Naive B cell (primary cell): Measurements from ENCODE around the gene ATP5ME. TPM values are rescaled to one million over a fixed set of nuclear protein-coding genes. Genes with fewer than 3 reads are reported as not detected.
"Not testable (repeated sequence)": the region's sequence is repeated elsewhere in the genome, so short reads cannot be mapped to it uniquely, and the experiment has no call there.

ENCODE experiments used
- ATAC-seq, 2 donors: fragments of 150-1000 bp; cut with Tn5 transposase; 2 replicates each; pipeline ENCODE4 v1.10.0; 2021; ENCODE audit warnings: low read depth in 2 of 2, mild to moderate bottlenecking in 2 of 2, moderate library complexity in 2 of 2
- DNase-seq: peaks from one replicate; pipeline ENCODE4 v3.0.0; 2022
- H3K27ac Mint-ChIP-seq, 6 donors: one replicate each; pipeline ENCODE4 v1.8.0; 2020 to 2022; ENCODE audit warnings: mild to moderate bottlenecking in 6 of 6, mixed read lengths in 6 of 6, moderate library complexity in 5 of 6, inconsistent platforms in 2 of 6
- H3K27me3 Mint-ChIP-seq, 3 donors: one replicate each; pipeline ENCODE4 v1.8.0; 2021 to 2022; ENCODE audit warnings: mixed read lengths in 3 of 3, mild to moderate bottlenecking in 1 of 3
- H3K36me3 Mint-ChIP-seq, 2 donors: one replicate each; pipeline ENCODE4 v1.8.0; 2020 to 2022; ENCODE audit warnings: mixed read lengths in 2 of 2, inconsistent platforms in 1 of 2, mild to moderate bottlenecking in 1 of 2
- H3K4me1 Mint-ChIP-seq, 3 donors: one replicate each; pipeline ENCODE4 v1.8.0; 2020 to 2022; ENCODE audit warnings: mixed read lengths in 3 of 3, inconsistent platforms in 1 of 3, mild to moderate bottlenecking in 1 of 3, moderate library complexity in 1 of 3
- H3K4me3 Mint-ChIP-seq, 8 donors: one replicate each; pipeline ENCODE4 v1.8.0; 2020 to 2022; ENCODE audit warnings: mild to moderate bottlenecking in 8 of 8, mixed read lengths in 8 of 8, moderate library complexity in 8 of 8, inconsistent platforms in 2 of 8
- H3K9me3 Mint-ChIP-seq, 7 donors: one replicate each; pipeline ENCODE4 v1.8.0; 2020 to 2022; ENCODE audit warnings: mixed read lengths in 7 of 7, mild to moderate bottlenecking in 5 of 7, inconsistent platforms in 2 of 7, moderate library complexity in 1 of 7
- polyA plus RNA-seq, 6 donors: library from polyadenylated mRNA; unstranded; fragments of 300-500 nt; fragmentation: Illumina TruSeq; gene quantifications; one replicate each; pipeline ENCODE4 v1.2.3, GENCODE V29; 2021; ENCODE audit warnings: low read depth in 6 of 6

ATP5ME gene
- polyA plus RNA-seq, 6 donors from 2014 or later = 320 to 459 (median 358) TPM

DNA sequence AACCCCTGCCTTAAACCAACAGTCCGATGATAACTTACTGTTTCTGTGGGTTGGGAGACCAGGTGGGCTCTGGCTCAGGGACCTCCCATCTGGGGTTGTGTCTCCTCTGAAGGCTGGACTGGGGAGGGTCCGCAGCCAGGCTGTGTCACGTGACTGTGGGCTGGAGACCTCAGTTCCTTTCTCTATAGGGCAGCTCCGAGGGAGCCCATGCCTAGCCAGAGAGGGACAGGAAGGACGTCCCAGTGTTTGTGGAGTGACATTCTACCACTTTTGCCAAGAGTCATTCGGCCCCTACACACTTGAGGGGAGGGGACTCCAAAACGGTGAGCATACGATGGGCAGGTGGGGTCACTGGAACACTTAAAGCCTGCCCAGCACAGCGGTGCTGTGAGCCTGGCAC lies 36.0 kb upstream of the ATP5ME start:
- ATAC-seq (no peak), DNase-seq (no peak)
- no peaks in the 10 kb centered on the region for H3K27me3 Mint-ChIP-seq
- no peaks in the 10 kb centered on the region for H3K36me3 Mint-ChIP-seq
- peak overlapping the region in 4 of 8 donors; percentile 34 to 76 (median 64) for H3K4me3 Mint-ChIP-seq
- peaks cover 30 to 55% (median 36%) of the 10 kb centered on the region in 3 donors for H3K4me1 Mint-ChIP-seq
- H3K9me3 Mint-ChIP-seq = no peaks in the 10 kb centered on the region
- no peak overlapping the region for H3K27ac Mint-ChIP-seq

DNA sequence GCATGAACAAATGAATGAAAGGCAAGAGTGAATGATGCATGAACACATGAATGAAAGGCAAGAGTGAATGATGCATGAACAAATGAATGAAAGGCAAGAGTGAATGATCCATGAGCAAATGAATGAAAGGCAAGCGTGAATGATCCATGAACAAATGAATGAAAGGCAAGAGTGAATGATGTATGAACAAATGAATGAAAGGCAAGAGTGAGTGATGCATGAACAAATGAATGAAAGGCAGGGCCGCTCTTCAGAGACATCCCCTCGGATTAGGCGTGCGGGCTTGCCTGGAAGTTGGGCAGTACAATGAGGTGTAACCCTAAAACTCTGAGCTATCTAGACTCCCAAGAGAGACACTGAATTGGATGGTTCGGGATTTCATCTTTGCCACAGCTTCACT lies 35.3 kb upstream of the ATP5ME start:
- H3K4me3 Mint-ChIP-seq = peak overlapping the region in 3 of 8 donors; percentile 66 to 80 (median 74)

DNA sequence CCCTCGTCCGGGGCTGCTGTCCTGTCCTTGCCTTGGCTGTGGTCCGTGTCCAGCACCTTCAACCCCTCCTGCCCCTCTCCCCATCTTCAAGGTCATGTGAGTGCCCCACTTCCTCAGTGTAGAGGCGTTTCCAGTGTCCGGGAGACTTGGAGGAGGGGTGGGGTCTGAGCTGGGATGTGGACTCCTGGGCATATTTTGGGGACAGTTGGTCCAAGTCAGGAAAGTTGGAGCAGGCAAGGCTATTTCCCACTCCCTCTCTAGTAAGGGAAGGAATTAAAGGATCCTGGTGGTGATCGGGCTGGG lies 34.5 kb upstream of the ATP5ME start:
- Mint-ChIP-seq H3K27ac (no peak overlapping the region), H3K4me1 (peaks cover 26 to 48% (median 33%) of the 10 kb centered on the region in 3 donors), H3K27me3 (no peaks in the 10 kb centered on the region), H3K36me3 (no peaks in the 10 kb centered on the region), H3K4me3 (peak overlapping the region in 1 of 8 donors; percentile 68), H3K9me3 (no peaks in the 10 kb centered on the region)
- no peak for ATAC-seq
- no peak for DNase-seq

More for the DNA sequence above, 35.3 kb upstream of the ATP5ME start:
- DNase-seq (no peak), ATAC-seq (no peak)
- Mint-ChIP-seq H3K27ac (peak overlapping the region in 1 of 6 donors; percentile 8), H3K9me3 (no peaks in the 10 kb centered on the region), H3K27me3 (no peaks in the 10 kb centered on the region), H3K4me1 (peaks cover 27 to 50% (median 33%) of the 10 kb centered on the region in 3 donors), H3K36me3 (no peaks in the 10 kb centered on the region)

DNA sequence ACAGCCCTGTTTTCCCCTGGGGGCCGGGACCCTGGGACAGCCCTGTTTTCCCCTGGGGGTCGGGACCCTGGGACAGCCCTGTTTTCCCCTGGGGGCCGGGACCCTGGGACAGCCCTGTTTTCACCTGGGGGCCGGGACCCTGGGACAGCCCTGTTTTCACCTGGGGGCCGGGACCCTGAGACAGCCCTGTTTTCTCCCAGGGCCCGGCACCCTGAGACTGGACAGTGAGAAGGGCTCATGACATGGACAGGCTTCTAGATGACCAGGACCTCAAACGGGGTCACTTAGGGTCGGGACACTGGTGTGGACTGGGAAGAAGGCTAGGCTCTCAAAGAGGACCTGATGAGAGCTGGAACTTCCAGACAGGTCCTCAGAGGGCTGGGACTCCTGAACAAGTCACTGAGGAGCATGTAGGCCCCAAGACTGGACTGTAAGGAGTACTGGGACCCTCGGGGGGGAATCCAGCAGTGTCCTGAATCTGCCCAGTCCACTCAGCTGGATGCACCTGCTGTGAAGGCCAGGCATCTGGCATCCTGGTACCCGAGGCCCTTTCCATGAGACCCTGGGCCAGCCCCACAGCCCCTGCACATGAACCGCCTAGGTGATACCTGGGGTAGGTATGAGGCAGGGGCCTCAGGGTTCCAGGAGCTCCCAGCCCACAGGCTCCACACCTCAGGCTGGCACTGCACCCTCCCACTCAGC lies 34.0 kb upstream of the ATP5ME start:
- H3K9me3 Mint-ChIP-seq = no peaks in the 10 kb centered on the region
- H3K27ac Mint-ChIP-seq = peak overlapping the region in 2 of 6 donors; percentile 11 to 42
- H3K27me3 Mint-ChIP-seq = no peaks in the 10 kb centered on the region
- ATAC-seq (no peak), DNase-seq (no peak)
- H3K4me1 Mint-ChIP-seq = peaks cover 26 to 46% (median 30%) of the 10 kb centered on the region in 3 donors
- H3K4me3 Mint-ChIP-seq = peak overlapping the region in 5 of 8 donors; percentile 24 to 80 (median 40)
- H3K36me3 Mint-ChIP-seq = no peaks in the 10 kb centered on the region

DNA sequence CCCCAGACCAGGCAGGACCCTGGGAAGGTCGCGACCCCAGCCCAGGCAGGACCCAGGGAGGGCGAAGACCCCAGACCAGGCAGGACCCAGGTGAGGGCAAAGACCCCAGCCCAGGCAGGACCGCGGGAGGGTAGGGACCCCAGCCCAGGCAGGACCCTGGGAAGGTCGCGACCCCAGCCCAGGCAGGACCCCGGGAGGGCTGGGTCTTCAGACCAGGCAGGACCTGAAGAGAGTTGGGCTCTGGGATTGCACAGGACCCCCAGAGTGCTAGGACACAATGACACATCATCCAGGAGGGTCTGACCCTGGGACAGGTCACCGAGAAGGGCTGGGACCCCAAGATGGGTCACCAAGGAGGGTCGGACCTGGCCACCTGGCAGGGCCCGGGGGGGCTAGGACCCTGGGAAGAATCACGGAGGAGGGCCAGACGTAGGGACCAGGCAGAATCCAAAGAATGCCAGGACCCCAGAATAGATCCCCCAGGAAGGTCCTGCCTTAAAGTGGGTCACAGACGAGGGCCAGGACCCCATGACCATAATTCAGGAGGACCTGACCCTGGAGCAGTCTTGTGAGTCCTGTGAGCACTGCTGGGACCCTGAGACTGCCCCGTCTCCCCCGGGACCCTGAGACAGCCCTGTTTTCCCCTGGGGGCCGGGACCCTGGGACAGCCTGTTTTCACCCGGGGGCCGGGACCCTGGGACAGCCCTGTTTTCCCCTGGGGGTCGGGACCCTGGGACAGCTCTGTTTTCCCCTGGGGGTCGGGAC lies 32.9 kb upstream of the ATP5ME start:
- peaks cover 24 to 38% (median 26%) of the 10 kb centered on the region in 3 donors for H3K4me1 Mint-ChIP-seq
- ATAC-seq (no peak), DNase-seq (no peak)
- peak overlapping the region in 2 of 8 donors; percentile 24 to 51 for H3K4me3 Mint-ChIP-seq
- H3K9me3 Mint-ChIP-seq = no peaks in the 10 kb centered on the region
- peak overlapping the region in 1 of 6 donors; percentile 53 for H3K27ac Mint-ChIP-seq
- H3K27me3 Mint-ChIP-seq = no peaks in the 10 kb centered on the region
- no peaks in the 10 kb centered on the region for H3K36me3 Mint-ChIP-seq

DNA sequence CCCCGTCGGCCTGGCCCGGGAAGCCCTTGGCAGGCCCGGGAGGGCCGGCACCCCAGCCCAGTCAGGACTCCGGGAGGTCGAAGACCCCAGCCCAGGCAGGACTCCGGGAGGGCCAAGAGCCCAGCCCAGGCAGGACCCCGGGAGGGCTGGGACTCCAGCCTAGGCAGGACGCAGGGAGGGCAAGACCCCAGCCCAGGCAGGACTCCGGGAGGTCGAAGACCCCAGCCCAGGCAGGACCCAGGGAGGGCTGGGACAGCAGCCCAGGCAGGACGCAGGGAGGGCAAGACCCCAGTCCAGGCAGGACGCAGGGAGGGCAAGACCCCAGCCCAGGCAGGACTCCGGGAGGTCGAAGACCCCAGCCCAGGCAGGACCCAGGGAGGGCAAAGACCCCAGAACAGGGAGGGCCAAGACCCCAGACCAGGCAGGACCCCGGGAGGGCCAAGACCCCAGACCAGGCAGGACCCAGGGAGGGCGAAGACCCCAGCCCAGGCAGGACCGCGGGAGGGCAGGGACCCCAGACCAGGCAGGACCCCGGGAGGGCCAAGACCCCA lies 32.1 kb upstream of the ATP5ME start:
- Mint-ChIP-seq H3K4me1 (peaks cover 24 to 38% (median 26%) of the 10 kb centered on the region in 3 donors), H3K4me3 (peak overlapping the region in 1 of 8 donors; percentile 77)
- H3K36me3 Mint-ChIP-seq, H3K27ac Mint-ChIP-seq, DNase-seq, H3K27me3 Mint-ChIP-seq, ATAC-seq, H3K9me3 Mint-ChIP-seq: not testable (repeated sequence)

DNA sequence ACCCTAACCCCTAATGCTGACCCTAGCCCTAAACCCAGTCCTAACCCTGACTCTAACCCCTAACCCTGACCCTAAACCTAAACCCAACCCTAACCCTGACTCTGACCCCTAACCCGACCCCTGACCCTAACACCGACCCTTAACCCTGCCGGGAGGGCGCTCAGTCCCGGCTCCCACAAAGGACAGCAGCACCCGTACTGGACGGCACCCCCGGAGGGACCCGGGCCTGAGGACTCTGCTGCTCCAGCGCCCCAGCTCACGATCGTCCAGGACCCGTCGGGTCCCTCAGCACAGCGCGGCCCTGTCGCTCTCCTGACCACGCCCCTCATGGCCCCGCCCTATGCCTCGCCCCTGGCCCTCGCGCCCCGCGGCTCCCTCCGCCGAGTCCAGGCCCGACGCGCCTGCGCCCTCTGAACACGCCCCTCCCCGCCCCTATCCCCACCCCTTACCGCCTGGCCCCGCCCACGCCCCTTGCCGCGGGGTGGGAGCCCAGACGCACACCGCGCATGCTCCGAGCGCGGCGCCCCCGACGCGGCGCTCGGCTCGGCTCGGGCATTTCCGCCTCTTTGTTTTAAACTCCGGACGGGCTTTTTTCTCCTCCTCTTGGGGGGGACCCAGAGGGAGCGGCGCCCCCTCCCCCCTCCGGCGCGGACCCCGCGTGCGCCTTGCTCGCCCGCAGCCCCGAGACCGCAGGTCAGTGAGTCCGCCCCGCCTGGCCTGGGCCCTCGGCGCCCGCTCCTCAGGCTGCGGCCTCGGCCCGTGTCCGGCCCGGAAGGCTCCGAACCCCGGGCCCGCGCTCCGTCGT lies 31.4 kb upstream of the ATP5ME start, which contains the start of gene PCGF3:
Gene PCGF3 (plus strand): TSS at position 555 of the 805 bp plus-strand sequence. CDS start 27,849 bp downstream, outside the sequence.
- peak within 1 kb of the TSS in 4 of 6 donors; percentile 60 to 92 (median 82) for H3K27ac Mint-ChIP-seq
- H3K4me1 Mint-ChIP-seq = peaks cover 27 to 35% (median 31%) of the 10 kb centered on the region in 3 donors
- DNase-seq = peak; percentile 93
- peak within 1 kb of the TSS; percentile 77 to 89 (median 86) for H3K4me3 Mint-ChIP-seq
- H3K36me3 Mint-ChIP-seq = no peaks in the 10 kb centered on the region
- no peaks in the 10 kb centered on the region for H3K27me3 Mint-ChIP-seq
- peak; percentile 93 to 95 for ATAC-seq
- no peaks in the 10 kb centered on the region for H3K9me3 Mint-ChIP-seq

DNA sequence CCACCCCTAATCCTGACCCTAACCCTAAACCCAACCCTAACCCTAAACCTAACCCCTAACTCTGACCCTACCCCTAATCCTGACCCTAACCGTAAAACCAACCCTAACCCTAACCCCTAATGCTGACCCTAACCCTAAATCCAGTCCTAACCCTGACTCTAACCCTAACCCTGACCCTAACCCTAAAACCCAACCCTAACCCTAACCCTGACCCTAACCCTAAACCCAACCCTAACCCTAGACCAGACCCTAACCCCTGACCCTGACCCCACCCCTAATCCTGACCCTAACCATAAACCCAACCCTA lies 30.8 kb upstream of the ATP5ME start:
- peak overlapping the region in 2 of 6 donors; percentile 51 to 85 for H3K27ac Mint-ChIP-seq
- H3K9me3 Mint-ChIP-seq = no peaks in the 10 kb centered on the region
- ATAC-seq (no peak), DNase-seq (no peak)
- no peaks in the 10 kb centered on the region for H3K36me3 Mint-ChIP-seq
- H3K4me1 Mint-ChIP-seq = peaks cover 26 to 30% (median 27%) of the 10 kb centered on the region in 3 donors
- peak overlapping the region; percentile 77 to 89 (median 86) for H3K4me3 Mint-ChIP-seq
- H3K27me3 Mint-ChIP-seq = no peaks in the 10 kb centered on the region

DNA sequence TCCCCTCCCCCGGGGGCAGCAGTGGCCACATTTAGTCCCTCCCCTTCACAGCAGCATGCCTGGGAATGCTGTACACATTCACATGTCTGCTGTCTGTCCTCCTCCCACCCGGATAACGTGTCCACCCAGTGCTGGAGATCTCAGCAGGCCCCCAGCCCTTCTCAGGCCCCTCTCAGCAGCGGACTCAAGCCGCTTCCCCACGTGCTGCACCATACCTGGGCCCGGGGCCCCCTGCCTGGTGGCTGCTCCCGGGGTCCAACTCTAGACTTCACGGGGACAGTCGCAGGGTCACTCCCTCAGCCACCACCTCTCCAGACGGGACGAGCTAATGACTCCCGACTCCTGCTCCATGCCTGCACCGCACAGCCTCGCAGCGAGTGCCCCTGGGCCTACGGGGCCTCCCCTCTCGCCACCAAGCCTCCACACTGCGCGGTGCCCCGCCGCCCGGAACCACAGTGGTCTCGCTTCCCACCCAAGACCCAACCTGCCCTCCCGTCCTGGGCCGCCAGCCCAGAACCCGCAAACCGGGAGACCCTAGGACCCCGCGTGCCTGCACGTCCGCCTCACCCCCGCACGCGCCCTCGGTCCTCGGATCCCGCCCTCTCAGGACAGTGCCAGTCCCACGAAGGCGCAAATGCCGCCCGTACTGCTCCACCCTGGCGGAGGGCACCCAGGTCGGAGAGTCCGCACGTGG lies 30.3 kb upstream of the ATP5ME start:
- no peaks in the 10 kb centered on the region for H3K36me3 Mint-ChIP-seq
- peaks cover 0 to 2% (median 0%) of the 10 kb centered on the region in 3 donors for H3K27me3 Mint-ChIP-seq
- H3K4me1 Mint-ChIP-seq = peaks cover 24 to 32% (median 24%) of the 10 kb centered on the region in 3 donors
- H3K9me3 Mint-ChIP-seq = no peaks in the 10 kb centered on the region
- peak overlapping the region in 1 of 6 donors; percentile 51 for H3K27ac Mint-ChIP-seq
- DNase-seq = no peak
- H3K4me3 Mint-ChIP-seq = peak overlapping the region in 4 of 8 donors; percentile 30 to 86 (median 68)
- ATAC-seq = no peak

DNA sequence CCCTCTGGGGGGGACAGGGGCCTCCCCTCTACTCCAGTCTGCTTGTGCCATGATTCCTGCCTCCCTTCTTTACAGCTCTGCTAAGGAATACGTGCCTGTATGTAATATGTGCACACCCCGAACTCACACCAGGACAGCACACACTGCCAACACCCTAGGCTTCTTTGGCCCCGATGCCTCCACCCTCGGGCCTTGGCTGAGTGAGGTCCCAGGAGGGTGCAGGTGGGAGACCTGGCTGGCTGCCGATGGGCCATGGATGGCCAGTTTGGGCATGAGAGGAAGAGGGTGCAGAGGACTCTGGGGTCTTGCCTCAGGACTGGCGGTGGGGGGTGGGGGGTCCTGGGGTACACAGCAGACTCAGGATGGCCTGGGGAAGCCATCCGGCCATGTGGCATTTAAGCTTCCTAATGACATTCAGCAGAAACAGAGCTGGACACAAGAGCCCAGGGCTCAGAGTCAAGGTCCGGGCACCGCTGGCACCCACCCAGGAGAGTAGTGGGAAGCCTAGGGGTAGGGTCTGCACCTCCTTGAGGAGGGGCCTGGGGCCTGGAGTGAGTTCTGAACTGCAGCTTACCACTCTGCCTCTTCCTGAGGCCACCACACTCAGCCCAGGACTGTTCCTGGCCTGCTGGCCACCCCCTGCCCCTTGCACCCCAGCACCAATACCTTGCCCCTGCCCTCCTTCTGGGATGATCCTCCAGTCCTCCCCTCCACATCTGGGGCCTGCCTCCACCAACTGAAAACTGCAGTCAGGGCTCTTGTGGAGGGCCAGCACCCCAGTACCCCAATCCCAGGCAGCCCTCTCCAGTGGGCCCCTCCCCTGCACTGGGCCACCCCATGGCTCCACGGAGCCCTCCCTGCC lies 29.5 kb upstream of the ATP5ME start:
- H3K27ac Mint-ChIP-seq = no peak overlapping the region
- ATAC-seq (no peak), DNase-seq (no peak)
- peaks cover 0 to 4% (median 0%) of the 10 kb centered on the region in 3 donors for H3K27me3 Mint-ChIP-seq
- H3K4me1 Mint-ChIP-seq = peaks cover 22 to 32% (median 24%) of the 10 kb centered on the region in 3 donors
- H3K9me3 Mint-ChIP-seq = no peaks in the 10 kb centered on the region
- H3K36me3 Mint-ChIP-seq = no peaks in the 10 kb centered on the region
- H3K4me3 Mint-ChIP-seq = peak overlapping the region in 3 of 8 donors; percentile 15 to 61 (median 44)

DNA sequence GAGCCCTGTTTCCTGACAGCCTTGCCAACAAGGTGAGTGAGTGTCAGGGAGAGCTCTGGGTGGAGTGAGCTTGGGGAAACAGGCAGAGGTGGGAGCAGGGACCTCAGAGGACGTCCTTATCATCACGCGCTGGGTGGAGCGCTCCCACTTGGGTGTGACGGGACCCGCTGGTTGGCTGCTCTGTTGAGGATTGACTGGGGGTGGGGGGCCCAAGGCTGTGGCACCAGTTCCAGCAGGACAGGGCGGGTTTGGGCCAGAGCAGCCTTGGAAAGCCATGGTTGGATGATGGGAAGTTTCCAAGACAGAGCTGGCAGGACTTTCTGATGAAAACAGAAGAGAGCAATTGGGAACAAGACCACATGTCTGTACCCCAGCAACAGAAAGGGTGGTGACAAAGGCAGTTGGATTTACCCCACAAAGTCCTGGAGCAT lies 28.6 kb upstream of the ATP5ME start:
- H3K9me3 Mint-ChIP-seq = no peaks in the 10 kb centered on the region
- H3K4me3 Mint-ChIP-seq = no peak overlapping the region
- DNase-seq (no peak), ATAC-seq (no peak)
- H3K27ac Mint-ChIP-seq = peak overlapping the region in 1 of 6 donors; percentile 68
- peaks cover 0 to 4% (median 0%) of the 10 kb centered on the region in 3 donors for H3K27me3 Mint-ChIP-seq
- H3K36me3 Mint-ChIP-seq = no peaks in the 10 kb centered on the region
- peaks cover 21 to 30% (median 21%) of the 10 kb centered on the region in 3 donors for H3K4me1 Mint-ChIP-seq
